H9 (cell line): ENCODE data around the gene KRT3. TPM values are rescaled to one million over a fixed set of nuclear protein-coding genes. Genes with fewer than 3 reads are reported as not detected.

ENCODE experiments used
- DNase-seq: peaks from one replicate; pipeline ENCODE4 v3.0.0-alpha.2; 2017
- H2AFZ ChIP-seq: one replicate; pipeline ENCODE4 v1.6.1; 2013; ENCODE audit warnings: mild to moderate bottlenecking, low read length, control low read depth, moderate library complexity
- H2AK5ac ChIP-seq: 2 replicates; pipeline ENCODE4 v1.6.1; 2013; ENCODE audit warnings: low read length, control low read depth, mixed read lengths; ENCODE audit not compliant: insufficient read length
- H2BK120ac ChIP-seq: one replicate; pipeline ENCODE4 v1.6.1; 2013; ENCODE audit warnings: low read depth, mild to moderate bottlenecking, low read length, control low read depth, inconsistent platforms; ENCODE audit not compliant: poor library complexity, severe bottlenecking
- H2BK12ac ChIP-seq: 2 replicates; pipeline ENCODE4 v1.6.1; 2013; ENCODE audit warnings: low read length, control low read depth, mixed read lengths, low read depth; ENCODE audit not compliant: insufficient read length
- H2BK15ac ChIP-seq: 2 replicates; pipeline ENCODE4 v1.6.1; 2013; ENCODE audit warnings: low read depth, low read length, control low read depth
- H2BK20ac ChIP-seq: one replicate; pipeline ENCODE4 v1.6.1; 2013; ENCODE audit warnings: low read depth, mild to moderate bottlenecking, low read length, control low read depth, inconsistent platforms; ENCODE audit not compliant: poor library complexity, severe bottlenecking
- H2BK5ac ChIP-seq: 2 replicates; pipeline ENCODE4 v1.6.1; 2013; ENCODE audit warnings: low read length, control low read depth, mixed read lengths; ENCODE audit not compliant: insufficient read length
- H3K14ac ChIP-seq: 2 replicates; pipeline ENCODE4 v1.6.1; 2013; ENCODE audit warnings: low read length, control low read depth; ENCODE audit not compliant: insufficient read depth
- H3K18ac ChIP-seq: 2 replicates; pipeline ENCODE4 v1.6.1; 2013; ENCODE audit warnings: low read depth, mild to moderate bottlenecking, mixed read lengths, low read length, control low read depth; ENCODE audit not compliant: insufficient read length
- H3K23ac ChIP-seq: 2 replicates; pipeline ENCODE4 v1.6.1; 2013; ENCODE audit warnings: low read length, control low read depth, mixed read lengths, low read depth; ENCODE audit not compliant: insufficient read length
- H3K23me2 ChIP-seq: 2 replicates; pipeline ENCODE4 v1.6.1; 2013; ENCODE audit warnings: low read depth, mild to moderate bottlenecking, mixed read lengths, low read length, control low read depth; ENCODE audit not compliant: insufficient read length, poor library complexity, severe bottlenecking
- H3K27ac ChIP-seq: 2 replicates; pipeline ENCODE4 v1.5.1; 2013; ENCODE audit warnings: low read length, control low read depth, mixed read lengths, low read depth; ENCODE audit not compliant: insufficient read length
- H3K27me3 ChIP-seq: 2 replicates; pipeline ENCODE4 v1.6.1; 2013; ENCODE audit warnings: low read length, control low read depth, inconsistent platforms; ENCODE audit not compliant: insufficient read depth
- H3K4ac ChIP-seq: 2 replicates; pipeline ENCODE4 v1.6.1; 2013; ENCODE audit warnings: low read depth, mild to moderate bottlenecking, control low read depth, inconsistent platforms, low read length, moderate library complexity
- H3K4me1 ChIP-seq: 2 replicates; pipeline ENCODE4 v1.6.1; 2013; ENCODE audit warnings: low read length, control low read depth, inconsistent platforms; ENCODE audit not compliant: insufficient read depth
- H3K4me2 ChIP-seq: 2 replicates; pipeline ENCODE4 v1.6.1; 2013; ENCODE audit warnings: low read length, control low read depth, mixed read lengths; ENCODE audit not compliant: insufficient read length, insufficient read depth
- H3K56ac ChIP-seq: 2 replicates; pipeline ENCODE4 v1.6.1; 2013; ENCODE audit warnings: low read depth, mild to moderate bottlenecking, mixed read lengths, low read length, control low read depth; ENCODE audit not compliant: insufficient read length
- H3K79me1 ChIP-seq: 2 replicates; pipeline ENCODE4 v1.6.1; 2013; ENCODE audit warnings: low read depth, mild to moderate bottlenecking, moderate library complexity, low read length, control low read depth, inconsistent platforms; ENCODE audit not compliant: insufficient read depth, poor library complexity, severe bottlenecking
- H3K79me2 ChIP-seq: 2 replicates; pipeline ENCODE4 v1.6.1; 2013; ENCODE audit warnings: low read length, control low read depth, inconsistent platforms; ENCODE audit not compliant: insufficient read depth
- H3K9ac ChIP-seq: 2 replicates; pipeline ENCODE4 v1.6.1; 2013; ENCODE audit warnings: low read length, control low read depth, mixed read lengths; ENCODE audit not compliant: insufficient read length; ENCODE audit errors: extremely low read depth
- H3K9me3 ChIP-seq: one replicate; pipeline ENCODE4 v1.6.1; 2013; ENCODE audit warnings: low read depth, low read length, inconsistent platforms; ENCODE audit not compliant: control insufficient read depth
- H3T11ph ChIP-seq: one replicate; pipeline ENCODE4 v1.6.1; 2013; ENCODE audit warnings: mild to moderate bottlenecking, low read length, control low read depth, inconsistent platforms
- H4K20me1 ChIP-seq: one replicate; pipeline ENCODE4 v1.6.1; 2013; ENCODE audit not compliant: control insufficient read depth, insufficient read length, insufficient read depth
- H4K5ac ChIP-seq: 2 replicates; pipeline ENCODE4 v1.6.1; 2013; ENCODE audit warnings: low read depth, mild to moderate bottlenecking, mixed read lengths, low read length, control low read depth; ENCODE audit not compliant: insufficient read length
- H4K8ac ChIP-seq: replicated peaks from 2 replicates; pipeline ENCODE4 v1.6.1; 2013; ENCODE audit warnings: low read length, control low read depth, mixed read lengths, low read depth; ENCODE audit not compliant: insufficient read length
- H4K91ac ChIP-seq: 2 replicates; pipeline ENCODE4 v1.6.1; 2013; ENCODE audit warnings: low read depth, mild to moderate bottlenecking, moderate library complexity, mixed read lengths, low read length, control low read depth; ENCODE audit not compliant: insufficient read length
- H3K27ac Mint-ChIP-seq, 3 experiments: 2 replicates in 2 of 3; 3 replicates in 1 of 3; pipeline ENCODE4 v1.8.0; 2020 to 2021; ENCODE audit warnings: mixed read lengths in 3 of 3, mild to moderate bottlenecking in 1 of 3, moderate library complexity in 1 of 3
- H3K27me3 Mint-ChIP-seq: 2 replicates; pipeline ENCODE4 v1.8.0; 2021; ENCODE audit warnings: low read depth, mild to moderate bottlenecking, moderate library complexity, mixed read lengths
- H3K36me3 Mint-ChIP-seq, 3 experiments: 2 replicates in 2 of 3; 3 replicates in 1 of 3; pipeline ENCODE4 v1.8.0; 2020 to 2021; ENCODE audit warnings: low read depth in 3 of 3, mixed read lengths in 3 of 3; ENCODE audit not compliant: insufficient read depth in 1 of 3
- H3K4me1 Mint-ChIP-seq, 2 experiments: 2 replicates each; pipeline ENCODE4 v1.8.0; 2020; ENCODE audit warnings: mixed read lengths in 2 of 2
- H3K4me3 Mint-ChIP-seq, 2 experiments: 2 replicates in 1 of 2; 3 replicates in 1 of 2; pipeline ENCODE4 v1.8.0; 2020 to 2021; ENCODE audit warnings: mild to moderate bottlenecking in 2 of 2, mixed read lengths in 2 of 2, moderate library complexity in 1 of 2
- H3K9me3 Mint-ChIP-seq, 2 experiments: 2 replicates in 1 of 2; 3 replicates in 1 of 2; pipeline ENCODE4 v1.8.0; 2020; ENCODE audit warnings: mild to moderate bottlenecking in 2 of 2, mixed read lengths in 2 of 2, moderate library complexity in 1 of 2
- WGBS: extraction: QIAGEN DNeasy Blood & Tissue Kit; methylation state at CpG from one replicate; pipeline ENCODE4 v1.1.7; 2013; ENCODE audit warnings: missing lambda C conversion rate, low lambda C conversion rate, mixed read lengths; ENCODE audit not compliant: insufficient read length; ENCODE audit errors: extremely low coverage; 5-methylcytosine and 5-hydroxymethylcytosine counted together
- total RNA-seq: library from RNA; stranded (reverse); gene quantifications from 2 replicates; pipeline ENCODE4 v1.2.1, GENCODE V29; 2021
- TF ChIP-seq, protein P1 (sequence below): fragments of 200-600 bp; sonication (generic); conservative IDR thresholded peaks from 3 replicates; pipeline ENCODE4 v1.8.0; 2021; ENCODE audit warnings: antibody characterized with exemption, mild to moderate bottlenecking

The KRT3 gene
- total RNA-seq, 1 experiment from 2014 or later: not detected

DNA sequence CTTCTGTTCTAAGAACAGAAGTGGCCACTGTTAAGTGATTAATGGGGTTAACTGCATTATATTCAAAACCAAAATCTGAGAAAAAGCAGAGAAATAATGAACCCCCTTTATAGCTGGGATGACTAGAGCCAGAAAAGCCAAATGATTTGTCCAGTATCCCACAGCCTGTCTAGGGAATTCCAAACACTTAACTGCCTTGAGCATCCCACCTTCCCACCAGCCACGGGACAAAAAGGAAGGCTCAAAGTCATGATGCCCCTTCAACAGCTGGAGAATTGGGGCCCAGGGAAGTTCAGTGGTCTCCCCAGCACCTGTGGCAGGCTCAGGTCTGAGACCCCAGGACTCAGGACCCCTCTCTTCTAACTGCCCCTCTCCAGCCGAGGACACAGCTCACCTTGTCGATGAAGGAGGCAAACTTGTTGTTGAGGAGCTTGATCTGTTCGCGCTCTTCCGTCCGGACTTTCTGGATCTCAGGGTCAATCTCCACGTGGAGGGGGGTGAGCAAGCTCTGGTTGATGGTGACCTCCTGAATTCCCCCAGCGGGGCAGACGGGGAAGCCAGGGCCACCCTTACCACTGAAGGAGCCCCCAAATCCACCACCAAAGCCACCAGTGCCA is 17.4 kb upstream of the KRT3 start:
- Histone ChIP-seq H3K14ac (no peak overlapping the region), H2BK20ac (no peak overlapping the region), H3K23ac (no peak overlapping the region), H4K20me1 (no peaks in the 10 kb centered on the region), H2AK5ac (no peak overlapping the region), H3K79me1 (no peaks in the 10 kb centered on the region), H2BK12ac (no peak overlapping the region), H4K8ac (no peak overlapping the region), H2BK5ac (no peak overlapping the region), H3K9me3 (no peaks in the 10 kb centered on the region), H3K27me3 (no peaks in the 10 kb centered on the region), H3K79me2 (no peaks in the 10 kb centered on the region), H2BK120ac (no peak overlapping the region), H3K23me2 (no peaks in the 10 kb centered on the region), H3K4me1 (no peaks in the 10 kb centered on the region), H2AFZ (no peak overlapping the region), H3K56ac (no peak overlapping the region), H3K4ac (no peak overlapping the region), H2BK15ac (no peak overlapping the region), H4K91ac (no peak overlapping the region), H4K5ac (no peak overlapping the region), H3K4me2 (no peak overlapping the region), H3K9ac (no peak overlapping the region), H3T11ph (no peak overlapping the region), H3K27ac (no peak overlapping the region), H3K18ac (no peak overlapping the region)
- Mint-ChIP-seq H3K27me3 (peaks cover 9% of the 10 kb centered on the region), H3K4me1 (peaks cover 0 to under 1% of the 10 kb centered on the region in 2 experiments; a peak in 1 of 4 replicates), H3K27ac (no peak overlapping the region), H3K4me3 (no peak overlapping the region), H3K36me3 (no peaks in the 10 kb centered on the region), H3K9me3 (no peaks in the 10 kb centered on the region)
- no CpG with 5 or more reads among the region's 10 CpGs for WGBS
- DNase-seq: no peak
- TF ChIP-seq, protein P1, sequence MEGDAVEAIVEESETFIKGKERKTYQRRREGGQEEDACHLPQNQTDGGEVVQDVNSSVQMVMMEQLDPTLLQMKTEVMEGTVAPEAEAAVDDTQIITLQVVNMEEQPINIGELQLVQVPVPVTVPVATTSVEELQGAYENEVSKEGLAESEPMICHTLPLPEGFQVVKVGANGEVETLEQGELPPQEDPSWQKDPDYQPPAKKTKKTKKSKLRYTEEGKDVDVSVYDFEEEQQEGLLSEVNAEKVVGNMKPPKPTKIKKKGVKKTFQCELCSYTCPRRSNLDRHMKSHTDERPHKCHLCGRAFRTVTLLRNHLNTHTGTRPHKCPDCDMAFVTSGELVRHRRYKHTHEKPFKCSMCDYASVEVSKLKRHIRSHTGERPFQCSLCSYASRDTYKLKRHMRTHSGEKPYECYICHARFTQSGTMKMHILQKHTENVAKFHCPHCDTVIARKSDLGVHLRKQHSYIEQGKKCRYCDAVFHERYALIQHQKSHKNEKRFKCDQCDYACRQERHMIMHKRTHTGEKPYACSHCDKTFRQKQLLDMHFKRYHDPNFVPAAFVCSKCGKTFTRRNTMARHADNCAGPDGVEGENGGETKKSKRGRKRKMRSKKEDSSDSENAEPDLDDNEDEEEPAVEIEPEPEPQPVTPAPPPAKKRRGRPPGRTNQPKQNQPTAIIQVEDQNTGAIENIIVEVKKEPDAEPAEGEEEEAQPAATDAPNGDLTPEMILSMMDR: no peak
